ENCODE measurements around the gene ATAD2B. TPM values are rescaled to one million over a fixed set of nuclear protein-coding genes. Genes with fewer than 3 reads are reported as not detected.

Gene ATAD2B
- total RNA-seq, 1 donor from 2014 or later: 85.5 TPM

GRCh38 chr2:23803965-23804542, 122.9 kb downstream of the ATAD2B start:
- intact Hi-C loops (cut with micrococcal nuclease): no loop called here
- POLR2A ChIA-PET: interaction anchor here (0.7 kb wide), 1 partner anchor 73 kb away, joined by 3 read pairs; no protein-coding TSS in a partner anchor
- DNase-seq (no peak), ATAC-seq (ENCODE audit: low read depth) (no peak)
- H3K27me3 Mint-ChIP-seq: no peaks in the 10 kb centered on the region
- no peaks in the 10 kb centered on the region for H3K4me1 Mint-ChIP-seq
- TF ChIP-seq CTCF (IDR thresholded peaks at IDR 0.05): no peak
- peaks cover 37% of the 10 kb centered on the region for H3K36me3 Mint-ChIP-seq (ENCODE audit: low read depth)
- H3K4me3 Mint-ChIP-seq: no peak overlapping the region
- no peaks in the 10 kb centered on the region for H3K9me3 Mint-ChIP-seq
- H3K27ac Mint-ChIP-seq: no peak overlapping the region
- CTCF ChIA-PET: interaction anchor here (1.2 kb wide), 1 partner anchor 280 kb away, joined by 6 read pairs; the partner anchor contains the start of gene TP53I3

GRCh38 chr2:23803264-23803964, 123.5 kb downstream of the ATAD2B start:
- Mint-ChIP-seq H3K27me3 (no peaks in the 10 kb centered on the region), H3K9me3 (no peaks in the 10 kb centered on the region), H3K36me3 (ENCODE audit: low read depth) (peaks cover 37% of the 10 kb centered on the region), H3K4me3 (no peak overlapping the region), H3K4me1 (no peaks in the 10 kb centered on the region), H3K27ac (no peak overlapping the region)
- ChIA-PET CTCF (interaction anchor here (1.2 kb wide), 1 partner anchor 281 kb away, joined by 6 read pairs; the partner anchor contains the start of gene TP53I3), POLR2A (no interaction called here)
- intact Hi-C loops (cut with micrococcal nuclease): no loop called here
- no peak for ATAC-seq (ENCODE audit: low read depth)
- DNase-seq: no peak
- TF ChIP-seq CTCF (IDR thresholded peaks at IDR 0.05): no peak

- DNase-seq: no peak
- ATAC-seq (ENCODE audit: low read depth): no peak
- Mint-ChIP-seq H3K4me1 (no peaks in the 10 kb centered on the region), H3K36me3 (ENCODE audit: low read depth) (peaks cover 37% of the 10 kb centered on the region), H3K27ac (no peak overlapping the region), H3K4me3 (no peak overlapping the region), H3K27me3 (no peaks in the 10 kb centered on the region), H3K9me3 (no peaks in the 10 kb centered on the region)
- CTCF ChIA-PET: no interaction called here
- intact Hi-C loops (cut with micrococcal nuclease): no loop called here
- TF ChIP-seq CTCF (IDR thresholded peaks at IDR 0.05): no peak
- POLR2A ChIA-PET: no interaction called here
These were observed 125.5 kb downstream of the ATAD2B start for GRCh38 chr2:23801396-23801795.

- no peak for TF ChIP-seq CTCF (IDR thresholded peaks at IDR 0.05)
- ChIA-PET POLR2A (no interaction called here), CTCF (no interaction called here)
- H3K4me1 Mint-ChIP-seq: peaks cover 2% of the 10 kb centered on the region
- H3K27ac Mint-ChIP-seq: no peak overlapping the region
- no peaks in the 10 kb centered on the region for H3K27me3 Mint-ChIP-seq
- H3K9me3 Mint-ChIP-seq: no peaks in the 10 kb centered on the region
- DNase-seq (no peak), ATAC-seq (ENCODE audit: low read depth) (no peak)
- intact Hi-C loops (cut with micrococcal nuclease): no loop called here
- no peak overlapping the region for H3K4me3 Mint-ChIP-seq
- peaks cover 41% of the 10 kb centered on the region for H3K36me3 Mint-ChIP-seq (ENCODE audit: low read depth)
These were observed 132.7 kb downstream of the ATAD2B start for GRCh38 chr2:23794234-23794633.

GRCh38 chr2:23793476-23793875, 133.4 kb downstream of the ATAD2B start:
- no peak for ATAC-seq (ENCODE audit: low read depth)
- ChIA-PET POLR2A (no interaction called here), CTCF (no interaction called here)
- Mint-ChIP-seq H3K27ac (no peak overlapping the region), H3K4me3 (no peak overlapping the region), H3K36me3 (ENCODE audit: low read depth) (peaks cover 41% of the 10 kb centered on the region), H3K9me3 (no peaks in the 10 kb centered on the region), H3K27me3 (no peaks in the 10 kb centered on the region), H3K4me1 (peaks cover 10% of the 10 kb centered on the region)
- intact Hi-C loops (cut with micrococcal nuclease): no loop called here
- no peak for DNase-seq
- TF ChIP-seq CTCF (IDR thresholded peaks at IDR 0.05): no peak
